Skin epidermis (tissue), 12 donors: ENCODE results near the gene LPA.
"Not testable (repeated sequence)": the region's sequence is repeated elsewhere in the genome, so short reads cannot be mapped to it uniquely, and the experiment has no call there.

ENCODE experiments used
- H3K27ac ChIP-seq, 21 experiments: fragments of 200-600 bp; sonication (generic) in 11 of 21; one replicate each; pipeline ENCODE4 v1.5.0; 2020; ENCODE audit warnings: mild to moderate bottlenecking in 3 of 21, inconsistent platforms in 2 of 21, moderate library complexity in 2 of 21
- H3K4me3 ChIP-seq, 7 experiments: fragments of 200-600 bp; sonication (generic) in 2 of 7; one replicate each; pipeline ENCODE4 v1.5.0; 2020; ENCODE audit warnings: inconsistent platforms in 2 of 7, mild to moderate bottlenecking in 2 of 7, moderate library complexity in 1 of 7

The LPA gene, protein sequence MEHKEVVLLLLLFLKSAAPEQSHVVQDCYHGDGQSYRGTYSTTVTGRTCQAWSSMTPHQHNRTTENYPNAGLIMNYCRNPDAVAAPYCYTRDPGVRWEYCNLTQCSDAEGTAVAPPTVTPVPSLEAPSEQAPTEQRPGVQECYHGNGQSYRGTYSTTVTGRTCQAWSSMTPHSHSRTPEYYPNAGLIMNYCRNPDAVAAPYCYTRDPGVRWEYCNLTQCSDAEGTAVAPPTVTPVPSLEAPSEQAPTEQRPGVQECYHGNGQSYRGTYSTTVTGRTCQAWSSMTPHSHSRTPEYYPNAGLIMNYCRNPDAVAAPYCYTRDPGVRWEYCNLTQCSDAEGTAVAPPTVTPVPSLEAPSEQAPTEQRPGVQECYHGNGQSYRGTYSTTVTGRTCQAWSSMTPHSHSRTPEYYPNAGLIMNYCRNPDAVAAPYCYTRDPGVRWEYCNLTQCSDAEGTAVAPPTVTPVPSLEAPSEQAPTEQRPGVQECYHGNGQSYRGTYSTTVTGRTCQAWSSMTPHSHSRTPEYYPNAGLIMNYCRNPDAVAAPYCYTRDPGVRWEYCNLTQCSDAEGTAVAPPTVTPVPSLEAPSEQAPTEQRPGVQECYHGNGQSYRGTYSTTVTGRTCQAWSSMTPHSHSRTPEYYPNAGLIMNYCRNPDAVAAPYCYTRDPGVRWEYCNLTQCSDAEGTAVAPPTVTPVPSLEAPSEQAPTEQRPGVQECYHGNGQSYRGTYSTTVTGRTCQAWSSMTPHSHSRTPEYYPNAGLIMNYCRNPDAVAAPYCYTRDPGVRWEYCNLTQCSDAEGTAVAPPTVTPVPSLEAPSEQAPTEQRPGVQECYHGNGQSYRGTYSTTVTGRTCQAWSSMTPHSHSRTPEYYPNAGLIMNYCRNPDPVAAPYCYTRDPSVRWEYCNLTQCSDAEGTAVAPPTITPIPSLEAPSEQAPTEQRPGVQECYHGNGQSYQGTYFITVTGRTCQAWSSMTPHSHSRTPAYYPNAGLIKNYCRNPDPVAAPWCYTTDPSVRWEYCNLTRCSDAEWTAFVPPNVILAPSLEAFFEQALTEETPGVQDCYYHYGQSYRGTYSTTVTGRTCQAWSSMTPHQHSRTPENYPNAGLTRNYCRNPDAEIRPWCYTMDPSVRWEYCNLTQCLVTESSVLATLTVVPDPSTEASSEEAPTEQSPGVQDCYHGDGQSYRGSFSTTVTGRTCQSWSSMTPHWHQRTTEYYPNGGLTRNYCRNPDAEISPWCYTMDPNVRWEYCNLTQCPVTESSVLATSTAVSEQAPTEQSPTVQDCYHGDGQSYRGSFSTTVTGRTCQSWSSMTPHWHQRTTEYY (N-terminal part only)

GRCh38 chr6:160664198-160664597 is at the start of gene LPA:
LPA (minus strand) TSS chr6:160664275; CDS start chr6:160664214, 61 bp downstream.
- not testable (repeated sequence) for H3K4me3 ChIP-seq, H3K27ac ChIP-seq

DNA sequence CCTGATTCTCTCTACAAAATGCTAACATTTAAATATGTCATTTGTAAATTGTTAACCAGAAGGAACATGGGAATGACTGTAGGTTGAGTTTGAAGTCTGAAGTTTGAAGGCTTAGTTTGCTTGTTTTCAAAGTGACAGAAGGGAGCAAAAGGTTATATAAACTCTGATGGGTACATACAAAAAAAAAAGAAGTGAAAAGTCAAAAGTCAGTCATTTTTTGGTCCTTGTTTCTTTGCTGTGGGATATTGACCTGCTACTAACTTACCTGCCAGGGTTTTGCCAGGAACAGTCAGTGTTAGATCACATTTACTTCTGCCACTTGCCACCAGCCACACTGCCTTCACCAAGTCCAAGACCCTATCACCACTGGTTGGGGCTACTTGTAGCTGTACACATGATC is 44.9 kb upstream of the LPA start:
- not testable (repeated sequence) for H3K27ac ChIP-seq, H3K4me3 ChIP-seq

DNA sequence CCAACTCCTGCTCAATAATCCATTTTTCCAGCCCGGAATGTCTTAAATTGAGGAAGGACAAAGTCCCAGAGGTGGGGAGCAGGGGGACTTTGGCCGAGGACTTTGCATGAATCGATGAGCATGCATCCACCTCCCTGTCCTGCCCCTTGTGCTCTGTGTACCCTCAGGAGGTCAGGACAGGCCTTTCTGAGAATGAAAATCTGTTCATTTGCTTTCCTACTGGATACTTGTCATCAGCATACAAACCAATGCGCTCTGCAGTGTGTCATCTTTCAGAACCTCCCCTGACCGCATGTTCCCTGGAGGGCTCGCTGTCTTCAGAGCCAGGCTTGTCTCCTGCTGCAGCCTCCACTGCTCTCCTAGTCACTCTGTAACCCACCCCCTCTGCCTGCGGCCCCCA is 40.6 kb upstream of the LPA start:
- H3K27ac ChIP-seq, H3K4me3 ChIP-seq: not testable (repeated sequence)

DNA sequence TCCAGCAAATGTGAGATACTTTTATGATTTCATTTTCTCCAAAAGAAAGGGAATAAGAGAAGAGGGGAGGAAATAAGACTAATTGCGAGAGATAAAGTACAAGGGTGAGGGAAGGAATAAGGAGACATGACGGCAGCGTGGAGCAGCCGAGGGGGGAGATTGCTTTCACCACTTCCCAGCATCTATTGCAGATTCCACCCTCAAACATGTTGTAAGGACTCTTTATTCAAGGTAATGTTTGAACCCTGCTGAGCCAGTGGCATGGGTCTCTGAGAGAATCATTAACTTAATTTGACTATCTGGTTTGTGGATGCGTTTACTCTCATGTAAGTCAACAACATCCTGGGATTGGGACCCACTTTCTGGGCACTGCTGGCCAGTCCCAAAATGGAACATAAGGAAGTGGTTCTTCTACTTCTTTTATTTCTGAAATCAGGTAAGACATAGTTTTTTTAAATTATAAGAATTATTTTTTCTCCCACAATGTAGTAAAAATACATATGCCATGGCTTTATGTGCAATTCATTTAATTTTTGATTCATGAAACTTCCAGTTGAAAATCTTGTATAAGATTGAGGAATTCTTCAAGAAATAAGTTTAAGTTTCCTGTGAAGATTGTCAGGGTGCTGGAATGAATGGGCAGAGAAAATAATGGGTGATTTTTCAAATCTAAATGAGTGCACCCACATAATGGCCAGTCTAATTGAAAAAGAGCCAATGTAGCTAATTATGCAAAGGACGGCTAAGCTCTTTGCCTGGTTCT is 38.0 kb upstream of the LPA start, which contains the start of gene PLG:
PLG (plus strand) TSS at position 327 of the 763 bp plus-strand sequence; CDS start at position 388, 61 bp downstream.
- H3K4me3 ChIP-seq, H3K27ac ChIP-seq: not testable (repeated sequence)

DNA sequence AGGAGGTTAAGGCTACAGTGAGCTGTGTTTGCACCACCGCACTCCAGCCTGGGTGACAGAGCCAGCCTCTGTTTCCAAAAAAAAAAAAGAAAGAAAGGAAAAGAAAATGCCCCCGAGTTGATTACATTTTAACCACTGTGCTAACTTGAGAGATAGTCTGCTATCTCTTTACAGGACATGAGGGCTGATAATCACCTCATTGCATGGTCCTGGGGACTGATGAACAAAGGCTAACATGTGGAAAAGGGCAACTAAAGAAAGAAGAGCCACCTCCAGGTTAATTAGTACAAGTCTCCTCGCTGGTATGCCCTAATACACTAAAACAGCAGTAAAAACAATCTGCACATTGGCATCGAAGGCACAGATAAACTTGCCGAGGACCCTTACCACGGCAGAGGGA is 33.8 kb upstream of the LPA start:
- Histone ChIP-seq H3K4me3 (no peak overlapping the region), H3K27ac (no peak overlapping the region)

DNA sequence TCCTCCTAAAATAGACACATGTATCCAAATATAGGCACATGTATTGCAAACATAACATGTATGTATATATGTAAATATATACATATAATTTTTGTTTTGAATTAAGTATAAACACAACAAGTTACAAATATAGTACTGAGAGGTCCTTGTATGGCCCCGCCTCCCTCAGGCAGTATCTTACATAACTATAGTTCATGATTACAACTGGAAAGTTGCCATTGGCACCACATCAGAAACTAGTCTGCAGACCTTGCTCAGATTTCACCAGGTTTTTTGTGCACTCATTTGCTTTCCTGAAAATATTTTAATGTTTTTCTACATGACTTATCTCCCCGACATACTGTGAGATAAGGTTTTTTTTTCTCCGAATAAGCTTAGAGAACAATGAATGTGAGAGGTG is 32.8 kb upstream of the LPA start:
- not testable (repeated sequence) for H3K27ac ChIP-seq, H3K4me3 ChIP-seq

DNA sequence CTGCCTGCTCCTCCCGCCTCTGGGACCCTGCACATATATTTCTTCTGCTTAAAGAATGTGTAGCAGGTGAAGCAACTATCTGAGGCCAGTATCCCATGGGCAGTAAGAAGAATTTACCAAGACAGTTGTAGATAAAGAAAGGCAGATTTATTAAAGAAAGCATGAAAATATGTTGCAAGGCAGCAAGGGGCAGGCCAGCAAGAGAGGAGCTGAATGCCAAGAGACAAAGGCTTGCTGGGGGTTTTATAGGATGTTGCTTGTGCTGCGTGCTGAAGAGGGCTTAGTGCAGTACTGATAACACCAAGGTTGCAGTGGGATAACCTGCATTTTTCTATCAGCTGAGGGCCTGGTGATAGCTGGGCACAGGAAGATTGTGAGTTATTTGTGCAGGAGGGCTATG is 31.5 kb upstream of the LPA start:
- not testable (repeated sequence) for H3K4me3 ChIP-seq, H3K27ac ChIP-seq

DNA sequence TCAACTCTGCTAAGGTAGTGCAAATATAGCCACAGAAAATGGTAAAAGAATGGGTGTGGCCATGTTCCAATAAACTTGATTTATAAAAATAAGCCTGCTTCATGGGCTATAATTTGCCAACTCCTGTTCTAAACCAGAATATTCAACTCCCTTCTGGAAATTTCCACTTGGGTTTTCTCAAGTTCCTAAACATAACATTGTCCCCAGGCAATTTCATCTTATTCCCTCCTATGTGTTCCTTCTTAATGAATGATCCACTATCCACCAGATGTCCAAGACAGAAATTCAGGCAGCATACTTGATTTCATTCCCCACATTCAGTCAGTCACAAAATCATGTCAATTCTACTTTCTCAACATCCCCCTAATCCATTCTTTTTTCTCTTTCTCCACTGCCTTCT is 30.9 kb upstream of the LPA start:
- not testable (repeated sequence) for H3K27ac ChIP-seq, H3K4me3 ChIP-seq

DNA sequence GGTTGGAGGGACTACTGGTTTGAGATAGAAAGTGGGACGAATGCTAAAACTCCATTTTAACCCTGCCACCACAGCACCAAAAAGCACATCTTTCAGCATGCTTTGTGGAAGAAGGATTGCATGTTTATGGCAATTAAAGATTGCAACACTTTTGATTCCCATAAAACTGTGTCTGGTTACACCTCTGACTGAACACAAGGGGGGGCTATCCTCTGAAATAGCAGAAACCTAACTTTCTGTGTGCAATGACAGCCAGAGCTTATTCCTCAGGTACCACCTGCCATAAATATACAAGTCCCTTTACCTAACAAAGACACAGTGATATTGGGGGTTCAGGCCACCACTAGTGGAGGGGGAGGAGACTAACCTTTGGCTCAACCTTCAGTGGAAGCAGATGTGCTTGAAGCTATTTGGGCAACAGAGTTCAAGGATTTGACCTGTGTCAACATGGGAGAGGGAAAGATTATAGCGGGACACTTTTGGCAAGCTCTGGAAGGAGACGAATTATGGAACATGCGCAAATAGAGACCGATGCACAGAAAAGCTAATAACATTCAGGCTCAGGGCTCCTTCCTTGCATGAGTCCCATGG is 28.4 kb upstream of the LPA start:
- Histone ChIP-seq H3K4me3 (no peak overlapping the region), H3K27ac (no peak overlapping the region)

GRCh38 chr6:160691617-160692016 is 27.5 kb upstream of the LPA start:
- Histone ChIP-seq H3K27ac (no peak overlapping the region), H3K4me3 (no peak overlapping the region)

DNA sequence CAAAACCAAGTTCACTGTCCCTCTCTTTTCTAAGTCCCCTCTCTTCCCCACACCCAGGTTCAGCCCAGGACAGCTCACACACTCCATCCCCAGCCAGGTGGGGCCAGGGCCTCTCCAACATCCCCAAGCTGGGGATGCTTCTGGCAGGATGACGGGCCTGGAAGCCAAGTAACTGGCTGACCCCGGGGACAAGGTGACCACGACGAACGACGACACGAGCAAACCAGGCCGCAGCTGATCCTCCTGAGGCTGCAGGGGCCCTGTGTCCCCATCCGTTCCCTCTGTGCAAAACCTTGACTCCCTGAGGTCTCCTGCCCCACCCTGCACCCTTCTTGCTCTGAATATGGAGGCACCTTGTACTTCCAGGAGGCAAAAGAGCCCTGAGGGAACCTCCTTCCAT is 26.4 kb upstream of the LPA start:
- Histone ChIP-seq H3K4me3 (no peak overlapping the region), H3K27ac (no peak overlapping the region)

DNA sequence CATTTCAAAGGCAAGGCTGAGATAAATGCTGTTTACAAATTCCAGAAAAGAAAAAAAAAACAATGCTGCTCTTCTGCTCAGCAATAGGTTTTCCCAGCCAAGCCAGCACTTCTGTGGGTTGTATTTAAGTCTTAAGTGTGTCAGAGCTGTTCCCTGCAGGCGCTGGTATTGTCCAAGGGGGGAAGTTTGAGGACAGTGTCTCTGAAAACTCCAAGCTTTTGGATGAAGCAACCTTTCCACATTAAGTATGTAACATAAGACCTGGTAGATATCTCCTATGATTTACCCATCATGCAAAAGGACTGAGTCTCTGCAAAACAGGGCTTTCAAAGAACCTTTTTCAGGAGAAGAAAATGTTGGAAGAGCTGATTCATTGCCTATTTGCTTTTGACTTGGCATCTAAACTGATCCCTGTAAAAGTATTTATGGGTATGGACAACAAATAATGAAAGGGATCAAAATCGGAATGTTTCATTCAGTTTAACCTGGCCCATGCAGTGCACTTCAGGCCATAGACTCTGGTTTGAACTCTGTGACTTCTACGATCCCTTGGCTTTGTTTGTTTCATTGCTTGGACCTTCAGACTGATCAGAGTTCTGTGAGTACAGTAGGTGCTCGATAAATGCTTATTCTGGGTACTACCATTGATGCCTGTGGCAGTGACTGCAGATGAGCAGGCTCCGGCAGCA is 21.8 kb upstream of the LPA start:
- H3K27ac ChIP-seq, result no peak overlapping the region
- H3K4me3 ChIP-seq, result no peak overlapping the region

DNA sequence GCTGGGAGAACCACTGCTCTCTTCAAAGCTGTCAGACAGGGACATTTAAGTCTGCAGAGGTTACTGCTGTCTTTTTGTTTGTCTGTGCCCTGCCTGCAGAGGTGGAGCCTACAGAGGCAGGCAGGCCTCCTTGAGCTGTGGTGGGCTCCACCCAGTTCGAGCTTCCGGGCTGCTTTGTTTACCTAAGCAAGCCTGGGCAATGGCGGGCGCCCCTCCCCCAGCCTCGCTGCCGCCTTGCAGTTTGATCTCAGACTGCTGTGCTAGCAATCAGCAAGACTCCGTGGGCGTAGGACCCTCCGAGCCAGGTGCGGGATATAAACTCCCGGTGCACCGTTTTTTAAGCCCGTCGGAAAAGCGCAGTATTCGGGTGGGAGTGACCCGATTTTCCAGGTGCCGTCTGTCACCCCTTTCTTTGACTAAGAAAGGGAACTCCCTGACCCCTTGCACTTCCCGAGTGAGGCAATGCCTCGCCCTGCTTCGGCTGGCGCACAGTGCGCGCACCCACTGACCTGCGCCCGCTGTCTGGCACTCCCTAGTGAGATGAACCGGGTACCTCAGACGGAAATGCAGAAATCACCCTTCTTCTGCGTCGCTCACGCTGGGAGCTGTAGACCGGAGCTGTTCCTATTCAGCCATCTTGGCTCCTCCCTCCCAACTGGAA is 21.2 kb upstream of the LPA start:
- not testable (repeated sequence) for H3K4me3 ChIP-seq, H3K27ac ChIP-seq

DNA sequence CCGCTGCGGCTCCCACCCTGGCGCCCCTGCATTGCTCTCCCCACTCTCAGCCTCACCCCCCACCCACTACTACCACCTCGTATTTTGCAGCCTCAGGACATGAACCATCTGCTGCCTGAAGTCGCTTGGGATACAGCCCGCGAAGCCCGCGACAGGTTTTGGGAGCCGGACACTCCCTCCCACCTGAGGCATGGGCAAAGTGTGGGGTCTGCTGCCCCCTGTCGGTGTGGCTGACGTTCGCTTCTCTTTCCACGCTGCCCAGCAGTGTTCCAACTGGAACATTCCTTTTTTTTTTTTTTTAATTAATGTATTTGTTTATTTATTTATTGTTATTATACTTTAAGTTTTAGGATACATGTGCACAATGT is 15.3 kb upstream of the LPA start:
- no peak overlapping the region for H3K27ac ChIP-seq

DNA sequence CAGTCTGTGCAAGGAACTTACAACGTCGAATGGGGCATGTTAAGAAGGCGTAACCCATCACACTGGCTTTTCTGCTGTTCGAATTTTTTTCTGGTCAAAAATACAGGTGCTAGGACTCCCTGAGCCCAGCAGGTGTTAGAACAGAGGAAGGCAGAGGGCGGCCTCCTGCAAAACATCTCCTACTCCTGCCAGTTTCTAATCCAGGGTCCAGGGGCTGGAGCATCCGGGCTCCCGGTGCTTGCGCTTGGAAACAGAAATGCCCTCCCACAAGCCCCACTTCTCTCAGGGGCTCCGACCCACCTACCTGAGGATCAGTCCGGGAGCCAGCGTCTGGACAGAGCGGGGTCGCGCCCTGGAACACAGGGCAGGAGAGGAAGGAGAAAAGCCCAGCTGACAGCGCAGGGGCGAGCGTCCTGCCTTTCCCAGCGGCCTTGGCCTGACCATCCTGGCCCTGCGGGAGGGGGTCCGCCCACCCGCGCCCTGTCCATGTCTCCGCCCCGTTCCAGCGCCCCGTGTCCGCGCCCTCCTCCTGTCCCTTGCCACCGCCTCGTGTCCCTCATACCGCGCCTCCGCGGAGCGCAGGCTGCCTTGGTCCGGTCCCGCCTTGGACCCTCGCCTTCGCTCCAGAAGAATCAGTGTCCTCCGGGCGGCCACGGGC is 14.8 kb upstream of the LPA start:
- Histone ChIP-seq H3K27ac (no peak overlapping the region), H3K4me3 (no peak overlapping the region)

More for the DNA sequence above, 15.3 kb upstream of the LPA start:
- H3K4me3 ChIP-seq, result no peak overlapping the region

DNA sequence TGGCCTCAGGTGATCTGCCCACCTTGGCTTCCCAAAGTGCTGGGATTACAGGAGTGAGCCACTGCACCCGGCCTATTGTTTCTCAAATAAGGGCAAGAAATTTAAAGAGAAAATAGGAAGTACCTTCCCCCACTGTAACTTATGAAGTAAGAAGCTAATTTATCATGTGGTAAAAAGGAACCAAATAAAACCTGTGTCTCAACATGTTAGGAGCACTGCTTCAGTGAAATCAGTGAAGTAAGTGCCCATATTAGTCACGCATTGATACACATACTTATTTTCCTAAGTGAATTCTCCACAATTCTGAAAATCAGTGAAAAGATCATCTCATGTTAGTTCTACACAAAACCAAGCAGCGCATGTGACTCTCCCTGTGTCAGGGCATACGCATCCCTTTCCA is 14.2 kb upstream of the LPA start:
- Histone ChIP-seq H3K27ac (no peak overlapping the region), H3K4me3 (no peak overlapping the region)

DNA sequence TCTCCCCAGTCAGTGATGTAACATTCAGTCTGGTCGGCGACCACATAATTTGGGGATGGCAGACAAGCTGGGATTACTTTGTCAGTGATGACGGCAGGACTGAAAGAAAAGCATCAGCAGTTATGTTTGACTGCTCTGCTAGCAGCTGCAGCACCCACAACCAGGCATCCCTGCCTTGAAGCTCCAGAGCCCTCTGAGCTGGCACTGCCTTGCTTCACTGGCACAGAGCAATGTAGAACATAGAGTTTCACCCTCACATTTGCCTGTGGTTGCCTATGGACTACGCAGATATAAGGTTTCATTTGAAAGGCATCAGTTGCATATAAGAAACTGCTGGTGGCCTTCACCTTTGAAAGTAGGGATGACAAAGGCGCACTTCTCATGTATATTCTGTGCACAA is 12.3 kb upstream of the LPA start:
- H3K27ac ChIP-seq, H3K4me3 ChIP-seq: not testable (repeated sequence)
